ENCODE measurements around the gene MIB1.
"Not testable (repeated sequence)": the region's sequence is repeated elsewhere in the genome, so short reads cannot be mapped to it uniquely, and the experiment has no call there.

The MIB1 gene

DNA sequence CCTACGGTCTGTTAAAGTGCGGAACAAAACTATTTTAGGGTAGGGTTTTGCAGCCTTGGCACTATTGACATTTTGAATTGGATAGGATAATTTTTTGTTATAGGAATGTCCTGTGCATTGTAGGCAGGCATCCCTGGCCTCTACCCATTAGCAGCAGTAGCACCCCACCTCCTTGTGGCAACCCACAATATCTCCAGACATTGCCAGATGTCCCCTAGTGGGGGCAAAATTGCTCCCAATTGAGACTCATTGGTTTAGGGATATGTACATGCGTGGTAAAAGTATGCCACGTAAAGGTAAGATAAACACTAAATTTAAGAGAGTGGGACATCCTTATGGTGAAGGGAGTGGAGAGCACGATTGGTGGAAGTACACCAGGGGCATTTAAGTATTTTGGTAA, 4.6 kb downstream of the MIB1 start:
- no peak for DNase-seq

DNA sequence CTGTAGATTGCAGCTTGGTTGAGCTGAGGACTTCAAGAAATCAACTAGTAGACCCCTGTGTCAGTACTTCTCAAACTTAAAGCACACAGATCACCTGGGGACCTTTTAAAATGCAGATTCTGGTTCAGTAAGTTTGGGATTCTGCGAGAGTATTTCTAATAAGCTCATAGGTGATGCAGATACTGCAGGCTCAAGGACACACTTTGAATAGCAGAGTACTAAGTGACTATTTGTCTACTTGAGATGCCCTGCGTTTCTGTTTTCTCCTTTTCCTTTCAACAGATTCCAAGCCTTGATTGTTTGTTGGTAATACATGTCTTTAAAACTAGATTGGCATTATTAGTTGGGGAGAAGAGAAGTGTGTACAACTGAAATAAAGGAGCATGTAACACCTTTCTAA, 6.7 kb downstream of the MIB1 start:
- no peak for DNase-seq

DNA sequence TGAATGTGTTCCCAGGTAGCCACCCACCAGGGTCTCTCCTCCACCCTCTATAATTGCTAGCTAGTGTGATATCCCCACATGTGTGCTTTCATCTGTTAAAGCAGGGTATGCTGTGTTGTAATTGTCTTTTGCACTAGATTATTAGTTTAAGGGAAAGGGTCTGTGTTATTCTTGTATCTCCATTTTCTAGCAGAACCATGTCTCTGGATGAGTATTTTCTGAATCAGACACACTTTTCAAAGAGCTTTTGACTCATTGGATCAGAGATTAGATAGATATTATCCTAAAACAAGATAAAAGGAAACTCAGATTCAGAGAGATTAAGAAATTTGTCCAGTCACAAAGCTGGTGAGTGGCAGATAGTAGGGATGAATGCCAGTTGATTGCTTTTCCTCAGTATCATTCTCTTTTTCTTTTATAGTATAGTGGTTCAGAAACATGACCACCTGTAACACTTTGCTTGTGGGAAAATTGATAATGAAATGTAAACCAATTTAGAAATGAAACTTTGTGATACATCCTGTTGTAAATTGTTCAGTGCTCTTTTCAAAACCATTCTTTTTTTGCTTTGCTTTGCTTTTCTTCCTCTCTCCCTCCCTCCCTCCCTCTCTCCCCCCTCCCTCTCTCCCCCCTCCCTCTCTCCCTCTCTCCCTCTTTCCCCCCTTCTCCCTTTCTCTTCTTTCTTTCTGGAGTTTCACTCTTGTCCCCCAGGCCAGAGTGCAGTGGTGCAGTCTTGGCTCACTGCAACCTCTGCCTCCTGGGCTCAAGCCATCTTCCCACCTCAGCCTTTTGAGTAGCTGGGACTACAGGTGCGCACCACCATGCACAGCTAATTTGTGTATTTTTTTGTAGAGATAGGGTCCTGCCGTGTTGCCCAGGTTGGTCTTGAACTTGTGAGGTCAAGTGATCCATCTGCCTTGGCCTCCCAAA, 7.4 kb downstream of the MIB1 start:
- no peak for DNase-seq

DNA sequence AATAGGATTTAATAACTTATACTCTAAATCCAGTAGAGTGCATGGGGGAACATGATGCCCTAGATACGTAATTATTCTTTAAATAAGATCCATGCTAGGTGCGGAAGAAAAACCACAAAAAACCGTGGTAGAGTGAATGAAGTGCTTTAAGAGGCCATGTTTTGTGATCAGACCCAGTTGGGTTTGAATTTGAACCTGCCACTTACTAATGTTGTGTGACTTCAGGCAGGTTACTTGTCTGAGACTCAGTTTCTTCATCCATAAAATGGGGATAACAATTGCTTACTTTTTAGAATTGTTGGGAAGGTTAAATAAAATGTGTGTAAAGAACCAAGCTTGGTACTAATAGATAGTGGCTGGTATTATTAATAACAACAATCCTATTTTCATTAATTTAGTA, 17.2 kb downstream of the MIB1 start:
- DNase-seq, result no peak

DNA sequence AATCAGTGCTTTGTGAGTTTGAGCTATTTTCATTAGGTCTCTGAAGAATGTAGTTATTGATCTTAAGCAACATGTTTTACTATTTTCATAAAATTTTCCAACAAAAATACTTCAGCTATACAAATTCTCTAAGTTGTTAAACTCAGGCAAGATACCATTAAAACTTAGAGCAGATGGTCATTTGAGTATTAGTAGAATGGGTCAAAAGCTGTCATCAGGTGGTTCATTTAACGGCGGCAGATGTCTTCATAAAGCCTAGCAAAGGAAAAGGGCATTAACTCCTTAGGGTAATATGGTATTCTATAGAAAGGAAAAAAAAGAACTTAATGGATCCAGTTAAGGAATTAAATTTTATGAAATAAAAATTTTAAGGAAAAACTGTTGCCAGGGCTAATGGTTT, 19.2 kb downstream of the MIB1 start:
- no peak for DNase-seq

DNA sequence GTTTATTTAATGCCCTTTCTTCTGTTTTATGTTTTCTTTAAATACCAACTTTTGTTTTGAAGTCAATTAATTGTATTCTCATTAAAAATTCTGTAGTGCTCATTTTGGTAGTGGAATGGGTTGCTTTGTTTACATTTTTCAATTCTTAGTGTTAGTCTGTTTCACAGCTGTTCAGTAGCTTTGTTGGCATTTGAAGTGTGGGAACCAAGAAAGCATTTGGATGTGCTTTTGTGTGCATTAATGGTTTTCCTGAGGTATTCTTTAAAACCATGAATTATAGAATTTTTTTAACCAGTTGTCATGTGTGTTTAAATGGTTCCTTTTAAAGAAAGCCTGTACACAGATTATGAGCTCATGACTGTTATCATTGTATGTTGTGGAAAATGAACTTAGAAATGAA, 19.7 kb downstream of the MIB1 start:
- DNase-seq, result no peak

DNA sequence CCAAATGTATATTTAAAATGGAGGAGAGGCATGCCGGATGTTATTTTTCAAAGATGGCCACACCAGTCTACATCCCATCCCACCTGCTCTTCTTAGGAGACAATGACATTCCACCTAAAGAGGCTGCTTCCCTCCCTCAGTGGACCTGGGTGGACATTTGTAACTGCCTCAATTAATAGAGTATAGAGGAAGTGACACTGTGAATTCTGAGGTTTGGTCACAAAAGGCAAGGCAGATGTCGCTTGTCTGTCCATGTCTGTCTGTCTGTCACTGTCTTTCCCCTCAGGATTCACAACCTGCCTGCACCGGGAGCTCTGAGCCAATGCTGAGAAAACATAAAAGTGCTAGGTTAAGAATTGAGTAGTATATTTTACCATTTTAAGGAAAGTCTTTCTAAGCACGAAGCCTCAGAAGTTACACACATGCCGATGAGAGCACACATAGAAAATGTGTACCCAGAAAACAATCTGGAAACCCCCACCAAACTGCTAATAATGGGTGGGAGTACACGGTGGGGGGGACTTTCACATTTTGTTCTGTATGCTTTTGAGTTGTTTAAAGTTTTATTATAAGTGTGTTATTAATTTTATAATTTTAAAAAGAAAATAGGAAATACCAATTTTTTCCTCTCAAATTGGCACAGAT, 21.0 kb downstream of the MIB1 start:
- no peak for DNase-seq

DNA sequence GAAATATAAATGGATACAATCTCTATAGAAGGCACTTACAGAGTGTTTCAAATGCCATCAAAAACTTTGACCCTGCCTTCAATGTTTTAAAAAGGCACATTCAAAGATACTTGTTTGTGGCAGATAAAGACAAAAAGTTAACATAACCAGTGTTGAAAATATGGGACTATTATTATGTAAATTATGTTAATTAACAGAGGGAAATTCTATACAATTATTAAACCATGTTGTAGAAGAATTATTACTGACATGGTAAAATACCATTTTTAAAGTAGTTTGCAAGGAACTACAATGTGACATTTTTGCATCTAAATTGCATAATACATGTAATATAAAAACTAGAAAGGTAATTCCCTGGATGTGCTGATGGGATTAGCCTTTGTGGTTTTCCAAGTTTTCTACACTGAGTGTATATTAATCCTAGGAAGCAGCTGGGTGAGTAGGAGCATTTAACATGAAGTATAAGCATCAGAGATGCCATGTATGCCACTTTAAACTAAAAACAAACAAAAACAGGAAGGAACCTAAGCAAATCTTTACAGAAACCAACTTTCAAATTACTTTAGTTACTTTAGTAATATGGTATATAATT, 21.7 kb downstream of the MIB1 start:
- no peak for DNase-seq

DNA sequence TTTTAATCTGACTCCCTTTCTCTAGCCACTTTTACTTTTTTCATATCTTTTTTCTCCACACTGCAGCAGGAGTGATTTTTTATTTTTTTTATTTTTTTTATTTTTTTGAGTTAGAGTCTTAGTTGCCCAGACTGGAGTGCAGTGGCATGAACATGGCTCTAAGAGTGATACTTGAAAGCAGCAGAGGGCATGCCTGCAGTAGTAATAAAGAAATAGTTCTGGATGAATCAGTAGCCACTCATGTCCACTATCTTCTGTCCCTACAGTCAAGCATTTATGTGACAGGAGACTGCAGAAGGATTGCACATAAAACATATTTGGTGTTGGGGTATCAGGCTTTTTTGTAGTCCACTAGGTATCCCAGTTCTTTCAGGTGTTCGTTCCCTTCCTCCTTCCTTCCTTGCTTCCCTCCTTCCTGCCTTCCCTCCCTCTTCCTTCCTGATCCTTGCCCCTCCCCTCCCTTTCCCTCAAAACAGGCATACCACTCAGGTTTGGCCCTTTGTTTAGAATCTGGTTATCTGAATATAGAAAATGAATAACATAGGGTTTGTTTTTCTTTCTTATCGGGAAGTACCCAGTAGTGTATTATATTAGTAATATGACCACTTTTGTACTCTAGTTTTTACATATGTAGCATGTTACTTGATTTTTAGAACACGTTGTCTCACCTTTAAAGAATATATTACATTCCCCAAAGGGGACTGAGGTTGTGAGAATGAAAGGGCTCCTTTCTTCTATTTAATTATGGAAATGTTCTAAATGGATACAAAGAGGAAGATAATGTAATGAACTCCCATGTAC, 23.5 kb downstream of the MIB1 start:
- no peak for DNase-seq

DNA sequence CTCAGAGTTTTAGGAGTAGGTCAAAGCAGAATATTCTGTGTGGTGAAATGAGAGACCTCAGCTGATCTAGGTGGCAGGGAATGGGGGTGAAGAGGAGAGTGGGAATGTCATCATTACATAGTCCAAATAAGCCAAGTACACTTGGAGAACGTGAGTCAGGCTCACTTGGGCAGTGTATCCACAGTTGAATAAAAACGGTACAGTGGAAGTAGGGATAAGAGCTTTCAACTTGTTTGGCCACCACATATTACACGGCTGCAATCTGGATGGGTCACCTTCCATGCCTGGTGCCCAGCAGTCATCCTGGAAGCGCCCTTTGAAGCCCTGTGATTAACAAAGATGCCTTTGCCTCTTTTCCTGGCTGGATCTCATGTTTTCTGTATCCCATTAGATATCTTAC, 28.6 kb downstream of the MIB1 start:
- no peak for DNase-seq

DNA sequence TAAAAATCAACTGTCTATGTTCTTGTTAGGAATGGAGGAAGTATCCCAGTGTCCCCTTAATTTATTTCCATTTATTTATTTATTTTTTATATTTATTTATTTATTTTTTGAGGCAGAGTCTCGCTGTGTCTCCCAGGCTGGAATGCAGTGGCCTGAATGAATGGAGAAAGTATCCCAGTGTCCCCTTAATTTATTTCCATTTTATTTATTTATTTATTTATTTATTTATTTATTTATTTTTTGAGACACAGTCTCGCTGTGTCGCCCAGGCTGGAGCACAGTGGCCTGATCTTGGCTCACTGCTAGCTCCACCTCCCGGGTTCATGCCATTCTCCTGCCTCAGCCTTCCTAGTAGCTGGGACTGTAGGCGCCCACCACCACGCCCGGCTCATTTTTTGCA, 34.1 kb downstream of the MIB1 start:
- no peak for DNase-seq

DNA sequence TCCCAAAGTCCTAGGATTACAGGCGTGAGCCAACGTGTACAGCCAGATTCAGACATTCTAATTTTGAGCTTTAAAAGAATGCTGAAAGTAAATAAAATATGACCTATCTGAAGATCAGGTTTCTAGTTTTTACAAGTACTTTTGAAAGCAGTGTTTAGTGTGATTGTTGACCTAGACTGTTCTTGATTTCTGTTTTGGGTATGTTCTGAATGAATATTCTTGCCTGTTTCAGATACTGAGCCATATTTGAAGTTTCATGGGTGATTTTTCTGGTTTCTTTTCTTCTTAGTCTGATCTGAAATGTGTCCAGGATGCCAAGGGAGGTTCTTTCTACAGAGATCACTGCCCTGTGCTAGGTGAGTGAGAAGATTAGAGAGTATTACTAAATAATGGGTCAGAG, 37.2 kb downstream of the MIB1 start:
- no peak for DNase-seq

DNA sequence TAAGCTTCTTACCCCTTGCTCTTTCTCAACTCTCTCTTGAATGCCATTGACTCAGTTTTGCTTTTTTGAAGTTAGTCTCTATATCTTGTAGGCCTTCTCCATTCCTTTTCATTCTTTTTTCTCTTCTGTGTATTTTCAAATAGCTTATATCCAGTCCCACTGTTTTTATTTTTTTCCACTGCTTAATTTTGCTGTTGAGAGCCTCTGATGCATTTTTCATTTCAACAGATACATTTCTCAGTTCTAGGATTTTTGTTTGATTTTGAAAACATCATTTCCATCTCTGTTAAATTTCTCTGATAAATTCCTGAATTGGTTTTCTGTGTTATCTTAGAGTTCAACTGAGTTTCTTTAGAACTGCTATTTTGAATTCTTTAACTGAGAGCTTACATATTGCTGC, 45.9 kb downstream of the MIB1 start:
- no peak for DNase-seq

DNA sequence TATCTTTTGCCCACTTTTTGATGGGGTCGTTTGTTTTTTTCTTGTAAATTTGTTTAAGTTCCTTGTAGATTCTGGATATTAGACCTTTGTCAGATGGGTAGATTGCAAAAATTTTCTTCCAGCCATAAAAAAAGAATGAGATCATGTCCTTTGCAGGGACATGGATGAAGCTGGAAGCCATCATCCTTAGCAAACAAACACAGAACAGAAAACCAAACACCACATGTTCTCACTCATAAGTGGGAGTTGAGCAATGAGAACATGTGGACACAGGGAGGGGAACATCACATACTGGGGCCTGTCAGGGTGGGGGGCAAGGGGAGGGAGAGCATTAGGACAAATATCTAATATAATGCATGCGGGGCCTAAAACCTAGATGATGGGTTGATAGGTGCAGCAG, 55.5 kb downstream of the MIB1 start:
- DNase-seq, result not testable (repeated sequence)

DNA sequence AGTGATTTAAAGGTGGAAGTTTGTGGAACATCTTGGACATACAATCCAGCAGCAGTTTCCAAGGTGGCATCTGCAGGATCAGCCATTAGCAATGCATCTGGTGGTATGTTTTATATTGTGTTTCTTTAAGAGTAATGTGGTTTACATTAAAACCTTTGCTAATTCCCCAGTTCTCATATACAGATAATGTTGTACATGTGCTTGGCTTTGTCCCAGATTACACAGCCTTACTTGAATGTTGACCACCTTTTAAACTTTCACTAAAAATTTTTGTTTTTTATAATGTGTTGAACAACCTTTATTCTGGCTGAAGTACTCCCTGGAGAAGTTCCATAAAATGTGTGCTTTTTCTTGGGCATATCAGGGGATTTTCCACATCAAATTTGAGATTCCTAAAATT, 57.5 kb downstream of the MIB1 start:
- DNase-seq, result no peak

DNA sequence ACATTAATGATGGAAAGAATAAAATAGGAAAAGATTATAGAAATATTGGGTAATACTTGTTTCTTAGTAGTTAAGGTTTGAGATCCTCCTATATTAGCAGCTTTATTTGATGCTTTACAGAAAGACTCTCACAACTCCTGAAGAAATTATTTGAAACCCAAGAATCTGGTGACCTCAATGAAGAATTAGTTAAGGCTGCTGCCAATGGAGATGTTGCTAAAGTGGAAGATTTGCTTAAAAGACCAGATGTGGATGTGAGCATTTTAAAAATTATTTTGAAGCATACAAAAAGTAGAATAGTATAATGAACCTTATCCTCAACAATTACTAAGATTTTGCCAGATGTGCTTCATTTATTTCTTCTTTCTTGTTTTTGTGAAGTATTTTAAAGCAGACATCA, 59.1 kb downstream of the MIB1 start:
- no peak for DNase-seq

DNA sequence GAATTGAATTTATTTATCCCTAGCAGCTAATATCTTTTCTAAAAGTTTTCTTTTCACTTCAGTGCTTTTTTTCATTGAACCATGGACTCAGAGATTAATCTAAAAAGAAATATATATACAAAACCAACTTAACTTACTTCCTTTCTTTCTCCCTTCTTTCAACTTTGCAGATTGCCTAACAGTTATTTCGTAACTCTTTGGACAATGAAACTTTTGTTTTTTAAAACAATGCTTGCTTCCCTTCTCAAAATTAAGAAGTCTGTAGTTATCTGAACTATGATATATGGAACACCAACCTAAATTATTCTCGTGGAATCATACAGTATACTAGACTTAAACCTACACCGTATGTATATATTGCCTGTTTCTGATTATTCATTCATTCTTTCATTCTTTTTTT, 62.9 kb downstream of the MIB1 start:
- DNase-seq, result no peak

DNA sequence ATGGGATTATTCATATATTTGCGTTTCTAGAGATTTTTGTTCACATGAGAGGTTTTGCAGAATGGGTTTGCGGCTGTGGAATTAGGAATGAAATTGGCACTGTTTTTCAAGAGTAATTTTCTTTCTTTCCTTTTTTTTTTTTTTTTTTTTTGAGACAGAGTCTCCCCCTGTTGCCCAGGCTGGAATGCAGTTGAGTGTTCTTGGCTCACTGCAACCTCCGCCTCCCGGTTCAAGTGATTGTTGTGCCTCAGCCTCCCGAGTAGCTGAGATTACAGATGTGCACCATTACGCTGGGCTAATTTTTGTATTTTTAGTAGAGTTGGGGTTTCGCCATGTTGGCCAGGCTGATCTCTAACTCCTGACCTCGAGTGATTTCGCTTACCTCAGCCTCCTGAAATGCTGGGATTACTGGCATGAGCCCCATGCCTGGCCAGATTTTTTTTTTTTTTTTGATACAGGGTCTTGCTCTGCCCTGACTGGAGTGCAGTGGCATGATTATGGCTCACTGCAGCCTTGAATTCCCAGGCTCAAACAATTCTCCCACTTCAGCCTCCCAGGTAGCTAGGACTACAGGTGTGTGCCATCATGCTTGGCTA, 65.3 kb downstream of the MIB1 start:
- DNase-seq, result no peak

DNA sequence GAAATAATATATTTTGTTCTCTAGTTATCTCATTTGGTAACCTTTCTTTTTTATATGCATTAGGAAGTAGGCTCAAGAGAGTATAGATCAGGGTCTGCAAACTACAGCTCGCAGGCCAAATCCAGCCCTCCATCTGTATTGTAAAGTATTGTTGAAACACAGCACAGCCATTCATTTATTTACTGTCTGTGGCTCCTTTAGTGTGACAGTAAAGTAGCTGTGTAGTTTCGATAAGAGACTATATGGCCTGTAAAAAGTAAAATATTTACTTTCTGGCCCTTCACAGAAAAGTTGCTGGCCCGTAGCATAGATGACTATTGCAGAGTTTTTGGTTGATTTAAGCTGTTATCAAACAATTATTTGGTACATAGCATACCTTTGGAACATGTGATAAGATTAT, 67.6 kb downstream of the MIB1 start:
- DNase-seq, result no peak

DNA sequence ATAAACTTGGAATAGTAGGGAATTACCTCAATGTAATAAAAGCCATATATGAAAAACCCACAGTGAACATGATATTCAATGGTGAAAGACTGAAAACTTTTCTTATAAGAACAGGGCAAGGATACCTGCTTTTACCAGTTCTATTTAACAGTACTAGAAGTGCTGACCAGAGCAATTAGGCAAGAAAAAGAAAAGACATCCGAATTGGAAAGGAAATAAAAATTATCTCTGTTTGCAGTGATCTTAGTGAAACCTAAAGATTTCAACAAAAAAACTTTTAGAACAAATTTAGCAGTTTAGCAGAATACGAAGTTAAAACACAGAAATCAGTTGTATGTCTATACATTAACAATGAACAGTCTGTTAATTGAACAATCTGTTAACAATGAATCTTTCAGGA, 69.1 kb downstream of the MIB1 start:
- no peak for DNase-seq

DNA sequence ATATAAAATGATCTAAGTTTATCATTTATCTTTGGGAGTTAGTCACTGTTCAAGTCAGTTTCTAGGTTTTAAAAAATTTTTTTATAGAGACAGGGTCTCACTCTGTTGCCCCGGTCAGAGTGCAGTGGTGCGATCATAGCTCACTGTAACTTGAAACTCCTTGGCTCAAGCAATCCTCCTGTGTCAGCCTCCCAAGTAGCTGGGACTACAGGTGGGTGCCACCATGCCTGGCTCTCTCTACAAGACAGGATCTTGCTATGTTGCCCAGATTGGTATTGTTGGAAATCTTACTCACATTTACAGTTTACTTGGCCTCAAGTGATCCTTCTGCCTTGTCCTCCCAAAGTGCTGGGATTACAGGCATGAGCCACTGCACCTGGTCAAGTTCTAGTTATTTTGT, 74.5 kb downstream of the MIB1 start:
- DNase-seq, result no peak

DNA sequence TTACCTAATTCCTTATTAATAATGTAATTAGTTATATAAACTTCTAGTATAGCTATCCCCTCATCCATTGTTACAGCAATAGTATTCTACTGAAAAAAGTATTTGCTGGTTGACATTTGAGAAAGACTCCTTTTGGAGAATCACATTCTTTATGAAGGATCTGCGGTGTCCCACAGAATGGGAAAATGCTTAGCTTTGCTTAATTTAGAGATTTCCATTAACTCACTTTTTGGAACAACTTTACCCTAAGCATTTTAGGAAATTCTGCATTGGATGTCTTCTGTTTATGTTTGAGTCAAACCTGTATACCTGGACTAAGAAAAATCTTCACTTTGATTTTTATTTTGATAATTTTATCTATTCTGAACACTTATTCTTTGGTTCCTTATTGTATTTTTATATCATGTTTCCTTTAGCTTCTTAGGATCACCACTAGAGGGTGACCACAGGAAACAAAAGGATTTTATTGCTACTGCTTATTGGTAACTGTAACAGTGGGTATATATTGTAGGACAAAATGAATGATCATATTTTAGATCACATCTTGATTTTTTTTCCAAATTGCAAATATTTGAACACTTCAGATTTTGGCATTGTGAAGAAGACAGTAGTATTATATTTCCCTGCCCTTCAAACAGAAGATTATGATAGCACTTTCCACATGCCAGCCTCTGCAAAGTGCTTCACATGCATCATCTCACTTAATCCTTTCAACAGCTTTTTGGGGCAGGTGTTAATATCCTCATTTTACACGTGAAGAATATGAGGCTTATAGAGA, 79.6 kb downstream of the MIB1 start:
- DNase-seq, result no peak
